Esophagus squamous epithelium (tissue), 5 donors: ENCODE results near the gene CD82. TPM values are rescaled to one million over a fixed set of nuclear protein-coding genes. Genes with fewer than 3 reads are reported as not detected.
"Not testable (repeated sequence)": the region's sequence is repeated elsewhere in the genome, so short reads cannot be mapped to it uniquely, and the experiment has no call there.

Experiments
- DNase-seq: peaks from one replicate; lab custom pipeline; 2025; lab: John Stamatoyannopoulos, UW
- H3K27ac ChIP-seq, 4 donors: fragments of 200-600 bp; sonication (generic); one replicate each; pipeline ENCODE4 v1.5.1; 2016 to 2019; ENCODE audit warnings: mild to moderate bottlenecking in 1 of 4
- H3K27me3 ChIP-seq, 4 donors: fragments of 200-600 bp; sonication (generic); 1 replicate in 3 of 4; 2 replicates in 1 of 4; pipeline versions ENCODE4 v1.5.1 to v1.6.0; 2017 to 2021; ENCODE audit warnings: antibody characterized with exemption in 1 of 4
- H3K36me3 ChIP-seq, 3 donors: fragments of 200-600 bp; sonication (generic); one replicate each; pipeline ENCODE4 v1.5.1; 2016 to 2019
- H3K4me1 ChIP-seq, 3 donors: fragments of 200-600 bp; sonication (generic); one replicate each; pipeline ENCODE4 v1.5.1; 2017 to 2019
- H3K4me3 ChIP-seq, 4 donors: fragments of 200-600 bp; sonication (generic); 1 replicate in 3 of 4; 2 replicates in 1 of 4; pipeline ENCODE4 v1.5.1; 2016 to 2019; ENCODE audit warnings: mild to moderate bottlenecking in 2 of 4, moderate library complexity in 1 of 4
- H3K9me3 ChIP-seq, 3 donors: fragments of 200-600 bp; sonication (generic); one replicate each; pipeline ENCODE4 v1.5.1; 2016 to 2019
- CTCF ChIP-seq, 6 experiments: fragments of 450-650 bp in 4 of 6; fragments of 200-600 bp in 2 of 6; sonication (generic) in 2 of 6; IDR thresholded peaks; one replicate each; pipeline ENCODE4 v1.5.1; 2016 to 2019; ENCODE audit warnings: antibody characterized with exemption in 6 of 6, mild to moderate bottlenecking in 4 of 6, moderate library complexity in 4 of 6
- POLR2A ChIP-seq, 4 donors: fragments of 450-650 bp; IDR thresholded peaks; one replicate each; pipeline ENCODE4 v1.6.1; 2017; ENCODE audit warnings: antibody characterized with exemption in 4 of 4, mild to moderate bottlenecking in 4 of 4, moderate library complexity in 3 of 4
- WGBS, 2 donors: methylation state at CpG; one replicate each; pipeline ENCODE4 v1.1.5; 2018; 5-methylcytosine and 5-hydroxymethylcytosine counted together
- intact Hi-C: fragments of 100-400 bp; cut with DNase I; formaldehyde crosslinking; loops from one replicate; pipeline ENCODE4 v1.15.0; 2022
- total RNA-seq, 4 donors: library from RNA; depleted of rRNA; stranded (reverse); fragments of >200 nt; gene quantifications; one replicate each; pipeline ENCODE4 v1.1.0, GENCODE V29; 2016
- donor health status: DM: yes; HTN: yes; CAD: no.

The CD82 gene
- total RNA-seq, 4 donors from 2014 or later, result 70.9 to 137 (median 108) TPM

GRCh38 chr11:44634401-44635281, 69.2 kb downstream of the CD82 start:
- Histone ChIP-seq H3K27ac (no peak overlapping the region), H3K27me3 (peaks cover 0 to under 1% (median 0%) of the 10 kb centered on the region in 4 donors), H3K9me3 (no peaks in the 10 kb centered on the region), H3K4me1 (peaks cover 6 to 14% (median 8%) of the 10 kb centered on the region in 3 donors), H3K36me3 (no peaks in the 10 kb centered on the region), H3K4me3 (no peak overlapping the region)
- 25 to 53% methylated on average over 9 to 13 of the region's 24 CpGs for WGBS, 2 donors
- intact Hi-C loops, result no loop called here
- TF ChIP-seq POLR2A (IDR thresholded peaks at IDR 0.05) (no peak), CTCF (IDR thresholded peaks at IDR 0.05) (no peak)
- no peak for DNase-seq

- Histone ChIP-seq H3K9me3 (no peaks in the 10 kb centered on the region), H3K36me3 (no peaks in the 10 kb centered on the region), H3K4me1 (peaks cover 6 to 14% (median 8%) of the 10 kb centered on the region in 3 donors), H3K27ac (no peak overlapping the region), H3K27me3 (peaks cover 0 to 4% (median 0%) of the 10 kb centered on the region in 4 donors), H3K4me3 (no peak overlapping the region)
- DNase-seq, result no peak
- 35 to 41% methylated on average over 2 of the region's 2 CpGs for WGBS, 2 donors
- intact Hi-C loops, result no loop called here
- TF ChIP-seq POLR2A (IDR thresholded peaks at IDR 0.05) (no peak), CTCF (IDR thresholded peaks at IDR 0.05) (no peak)
Measured at GRCh38 chr11:44637487-44637886, 72.0 kb downstream of the CD82 start.

- Histone ChIP-seq H3K4me3 (no peak overlapping the region), H3K4me1 (peaks cover 6 to 14% (median 8%) of the 10 kb centered on the region in 3 donors), H3K36me3 (no peaks in the 10 kb centered on the region), H3K27ac (no peak overlapping the region), H3K27me3 (peaks cover 0 to 4% (median 0%) of the 10 kb centered on the region in 4 donors), H3K9me3 (peaks cover 0 to 4% (median 0%) of the 10 kb centered on the region in 3 donors)
- TF ChIP-seq POLR2A (IDR thresholded peaks at IDR 0.05) (no peak), CTCF (IDR thresholded peaks at IDR 0.05) (no peak)
- intact Hi-C loops, result no loop called here
- 54 to 61% methylated on average over 7 of the region's 7 CpGs for WGBS, 2 donors
- DNase-seq, result no peak
Measured at GRCh38 chr11:44638032-44638431, 72.6 kb downstream of the CD82 start.

GRCh38 chr11:44643217-44643616, 77.8 kb downstream of the CD82 start:
- DNase-seq, result no peak
- peaks cover 0 to 13% (median 0%) of the 10 kb centered on the region in 4 donors for H3K27me3 ChIP-seq
- no peak for TF ChIP-seq POLR2A (IDR thresholded peaks at IDR 0.05)
- no peak for TF ChIP-seq CTCF (IDR thresholded peaks at IDR 0.05)
- H3K27ac ChIP-seq, result no peak overlapping the region
- H3K9me3 ChIP-seq, result peaks cover 0 to 14% (median 0%) of the 10 kb centered on the region in 3 donors
- WGBS, 2 donors, result 44 to 61% methylated on average over 1 of the region's 1 CpG
- H3K36me3 ChIP-seq, result no peaks in the 10 kb centered on the region
- H3K4me3 ChIP-seq, result no peak overlapping the region
- H3K4me1 ChIP-seq, result no peaks in the 10 kb centered on the region
- intact Hi-C loops, result no loop called here

- WGBS, 2 donors, result 44 to 73% methylated on average over 3 of the region's 3 CpGs
- H3K27me3 ChIP-seq, result peaks cover 0 to 10% (median 0%) of the 10 kb centered on the region in 4 donors
- intact Hi-C loops, result no loop called here
- H3K27ac ChIP-seq, result no peak overlapping the region
- H3K4me3 ChIP-seq, result no peak overlapping the region
- no peaks in the 10 kb centered on the region for H3K36me3 ChIP-seq
- DNase-seq, result no peak
- TF ChIP-seq CTCF (IDR thresholded peaks at IDR 0.05) (no peak), POLR2A (IDR thresholded peaks at IDR 0.05) (no peak)
- peaks cover 0 to 14% (median 0%) of the 10 kb centered on the region in 3 donors for H3K9me3 ChIP-seq
- no peaks in the 10 kb centered on the region for H3K4me1 ChIP-seq
Measured at GRCh38 chr11:44645827-44646226, 80.4 kb downstream of the CD82 start.

GRCh38 chr11:44647255-44647955, 81.9 kb downstream of the CD82 start:
- H3K4me3 ChIP-seq, DNase-seq, H3K36me3 ChIP-seq, intact Hi-C loops, H3K4me1 ChIP-seq, H3K27ac ChIP-seq: not testable (repeated sequence)
- 59 to 73% methylated on average over 6 of the region's 6 CpGs for WGBS, 2 donors
- Histone ChIP-seq H3K27me3 (peaks cover 0 to 15% (median 0%) of the 10 kb centered on the region in 4 donors), H3K9me3 (peaks cover 0 to 14% (median 0%) of the 10 kb centered on the region in 3 donors)
